ENCODE measurements around the gene HTRA2.
"Not testable (repeated sequence)": the region's sequence is repeated elsewhere in the genome, so short reads cannot be mapped to it uniquely, and the experiment has no call there.

Gene HTRA2

GRCh38 chr2:74556831-74557370 lies 27.2 kb downstream of the HTRA2 start:
- H3K4me3 ChIP-seq (ENCODE audit: low read depth, low read length) = no peak overlapping the region

- H3K4me3 ChIP-seq (ENCODE audit: low read depth, low read length) = no peak overlapping the region
These were observed 28.8 kb downstream of the HTRA2 start for GRCh38 chr2:74558284-74559230.

GRCh38 chr2:74559912-74560311 lies 30.2 kb downstream of the HTRA2 start:
- H3K4me3 ChIP-seq (ENCODE audit: low read depth, low read length) = no peak overlapping the region

DNA sequence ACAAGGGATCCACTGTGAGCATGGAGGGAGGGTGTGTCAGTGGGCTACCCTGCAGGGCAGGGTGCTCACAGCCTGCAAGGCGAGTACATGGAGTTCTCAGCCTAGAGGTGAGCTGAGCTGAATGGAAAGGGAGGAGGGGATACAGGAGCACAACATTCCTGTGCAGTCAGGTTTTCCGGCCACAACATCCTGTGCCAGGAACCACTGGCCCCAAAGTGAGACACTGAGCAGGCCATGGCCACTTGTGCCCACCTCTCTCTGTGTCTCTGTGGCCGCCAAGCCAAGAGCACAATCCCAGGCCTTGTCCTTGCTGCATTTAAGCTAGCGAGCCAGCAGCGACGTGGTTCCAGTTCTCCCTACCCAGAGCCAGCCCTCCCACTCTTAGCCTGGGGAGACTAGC lies 30.9 kb downstream of the HTRA2 start:
- no peak overlapping the region for H3K4me3 ChIP-seq (ENCODE audit: low read depth, low read length)

GRCh38 chr2:74561022-74561421 lies 31.3 kb downstream of the HTRA2 start:
- not testable (repeated sequence) for H3K4me3 ChIP-seq (ENCODE audit: low read depth, low read length)

DNA sequence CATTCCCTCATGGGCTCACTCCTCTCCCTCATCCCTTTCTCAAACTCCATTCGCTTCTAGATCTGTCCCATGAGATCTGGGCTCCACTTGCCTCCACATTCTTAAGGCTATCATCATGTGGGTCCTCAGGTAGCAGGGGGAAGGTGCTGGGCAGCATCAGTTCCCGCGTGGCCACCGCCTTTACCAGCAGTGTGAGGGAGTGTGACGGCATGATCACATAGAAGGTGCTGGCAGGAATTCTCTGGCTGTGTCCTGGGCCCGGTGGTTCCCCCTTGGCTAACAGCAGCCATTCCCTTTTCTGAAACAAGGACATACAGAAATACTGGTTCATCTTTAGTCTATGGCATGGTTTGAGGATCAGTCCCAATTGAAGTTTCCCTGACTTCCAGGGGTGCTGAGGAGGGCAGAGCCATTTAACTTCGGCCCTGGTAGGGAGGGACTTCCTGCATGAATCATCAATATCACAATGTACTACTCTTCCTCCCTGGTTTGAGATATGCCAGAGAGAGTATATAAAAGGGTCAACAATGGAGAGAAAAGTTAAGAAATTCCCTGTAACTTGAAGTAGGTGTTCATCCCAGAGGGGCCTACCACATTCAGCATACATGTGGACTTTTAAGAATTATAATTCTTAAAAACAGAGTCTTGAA lies 32.5 kb downstream of the HTRA2 start:
- H3K4me3 ChIP-seq (ENCODE audit: low read depth, low read length) = no peak overlapping the region

- no peak overlapping the region for H3K4me3 ChIP-seq (ENCODE audit: low read depth, low read length)
These were observed 34.5 kb downstream of the HTRA2 start for GRCh38 chr2:74564222-74564621.

- H3K4me3 ChIP-seq (ENCODE audit: low read depth, low read length) = no peak overlapping the region
These were observed 36.5 kb downstream of the HTRA2 start for GRCh38 chr2:74566076-74566753.

DNA sequence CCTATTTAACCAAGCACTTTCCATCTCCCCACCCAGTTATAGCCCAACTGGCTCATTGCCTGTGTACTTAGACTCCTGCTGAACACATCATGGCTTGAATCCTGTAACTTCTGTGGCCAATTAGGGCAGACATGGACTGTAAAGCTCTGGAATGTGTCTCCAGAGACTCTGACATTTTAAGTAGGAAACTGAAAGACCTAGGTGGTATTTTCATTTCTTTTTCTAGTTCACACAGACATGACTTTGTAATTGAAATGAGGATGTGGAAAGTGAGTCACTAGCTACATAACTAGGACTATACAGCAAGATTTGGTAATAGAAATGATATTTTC lies 37.0 kb downstream of the HTRA2 start:
- H3K4me3 ChIP-seq (ENCODE audit: low read depth, low read length) = no peak overlapping the region

GRCh38 chr2:74567881-74568280 lies 38.1 kb downstream of the HTRA2 start:
- no peak overlapping the region for H3K4me3 ChIP-seq (ENCODE audit: low read depth, low read length)

GRCh38 chr2:74569686-74570085 lies 40.0 kb downstream of the HTRA2 start:
- no peak overlapping the region for H3K4me3 ChIP-seq (ENCODE audit: low read depth, low read length)

DNA sequence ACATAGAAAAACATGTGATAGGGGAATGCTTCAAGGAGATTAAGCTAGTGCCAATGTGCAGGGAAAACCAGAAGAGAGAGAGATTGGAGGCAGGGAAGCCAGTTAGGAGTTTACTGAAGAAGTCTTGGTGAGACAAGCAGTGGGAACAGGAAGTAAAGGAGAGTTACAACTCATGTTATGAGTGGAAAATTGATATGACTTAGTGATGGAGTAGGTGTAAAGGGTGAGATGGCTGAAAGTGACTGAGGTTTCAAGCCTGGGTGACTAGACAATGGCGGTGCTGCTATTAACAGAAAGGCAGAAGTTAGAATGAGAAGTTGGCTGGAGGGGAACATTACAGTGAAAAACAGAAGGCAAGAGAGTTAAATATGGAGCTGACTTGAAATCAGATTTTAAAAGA lies 41.3 kb downstream of the HTRA2 start:
- no peak overlapping the region for H3K4me3 ChIP-seq (ENCODE audit: low read depth, low read length)

DNA sequence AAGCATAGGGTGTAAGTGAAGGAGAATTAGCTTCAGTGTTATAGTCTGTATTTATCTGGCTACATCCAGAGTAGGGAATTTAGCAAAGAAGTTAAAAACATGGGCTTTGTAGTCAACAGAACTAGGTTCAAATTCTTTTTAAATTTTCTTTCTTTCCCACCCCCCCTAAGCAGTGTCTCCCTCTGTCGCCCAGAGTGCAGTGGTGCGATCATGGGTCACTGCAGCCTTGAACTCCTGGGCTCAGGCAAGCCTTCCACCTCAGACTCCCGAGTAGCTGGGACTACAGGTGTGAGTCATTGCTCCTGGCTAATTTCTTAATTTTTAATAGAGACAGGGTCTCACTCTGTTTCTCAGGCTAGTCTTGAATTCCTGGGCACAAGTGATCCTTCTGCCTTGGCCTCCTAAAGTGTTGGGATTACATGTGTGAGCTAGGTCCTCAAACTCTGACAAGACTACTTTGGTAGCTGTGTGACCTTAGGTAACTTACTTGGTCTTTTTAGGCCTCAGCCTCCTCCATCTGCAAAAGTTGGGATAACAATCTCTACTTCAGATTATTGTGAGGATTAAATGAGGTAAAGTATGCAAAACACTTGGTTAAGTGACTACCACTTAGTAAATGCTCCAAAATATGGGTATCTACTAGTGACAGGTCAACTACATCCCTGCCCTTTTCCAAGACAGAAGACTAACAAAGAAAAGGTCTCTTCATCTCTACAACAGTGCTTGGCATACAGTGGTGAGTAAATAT lies 42.6 kb downstream of the HTRA2 start:
- no peak overlapping the region for H3K4me3 ChIP-seq (ENCODE audit: low read depth, low read length)

GRCh38 chr2:74573747-74574562 lies 44.2 kb downstream of the HTRA2 start:
- no peak overlapping the region for H3K4me3 ChIP-seq (ENCODE audit: low read depth, low read length)

- H3K4me3 ChIP-seq (ENCODE audit: low read depth, low read length) = no peak overlapping the region
These were observed 45.6 kb downstream of the HTRA2 start for GRCh38 chr2:74575320-74575719.

DNA sequence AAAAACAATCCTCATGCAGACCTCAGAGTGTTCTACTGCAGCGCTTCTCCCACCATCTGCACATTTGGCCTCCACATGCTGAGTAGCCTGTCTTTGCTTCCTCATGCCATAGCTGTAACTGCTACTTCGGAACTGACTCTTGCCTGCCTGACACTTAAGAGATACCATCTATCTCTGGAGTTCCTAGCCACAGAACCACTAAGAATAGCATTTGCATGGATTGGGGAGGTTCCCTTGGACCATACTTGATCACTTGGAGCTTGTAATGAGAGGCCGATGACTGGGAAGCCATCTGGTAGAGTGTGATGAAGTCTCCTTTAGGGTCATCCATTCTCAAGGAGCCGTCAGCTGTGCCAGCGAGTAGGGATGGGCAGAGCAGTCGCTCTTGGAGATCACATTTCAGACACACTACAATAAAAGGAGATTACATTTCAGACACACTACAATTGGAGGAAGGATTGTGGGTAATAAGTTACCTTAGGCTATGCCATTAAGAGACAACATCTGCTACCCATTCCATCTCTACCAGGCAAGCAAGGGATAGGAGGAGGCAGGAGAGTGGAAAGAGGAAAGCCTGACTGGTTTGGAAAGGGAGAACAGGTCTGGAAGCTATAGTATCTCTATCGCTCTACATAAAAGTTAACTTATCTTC lies 46.6 kb downstream of the HTRA2 start:
- H3K4me3 ChIP-seq (ENCODE audit: low read depth, low read length) = no peak overlapping the region

DNA sequence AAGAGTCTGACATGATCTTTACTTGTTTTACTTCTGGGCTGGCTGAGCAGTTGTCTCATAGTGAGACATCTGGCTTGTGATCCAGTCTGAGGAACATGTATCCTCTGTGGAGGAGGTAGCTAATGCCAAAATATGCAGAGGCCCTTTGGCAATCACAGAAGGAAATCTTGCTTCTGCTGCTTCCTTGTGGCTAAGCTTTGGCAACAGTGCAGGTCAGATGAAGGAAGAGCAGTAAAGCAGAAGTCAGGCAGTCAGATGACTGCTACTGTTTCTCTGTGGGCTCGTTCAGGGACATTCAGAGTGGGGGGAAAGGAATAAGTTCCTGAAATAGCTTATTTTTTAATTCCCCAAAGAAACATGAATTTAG lies 47.1 kb downstream of the HTRA2 start:
- H3K4me3 ChIP-seq (ENCODE audit: low read depth, low read length) = no peak overlapping the region

GRCh38 chr2:74577448-74577847 lies 47.7 kb downstream of the HTRA2 start:
- H3K4me3 ChIP-seq (ENCODE audit: low read depth, low read length) = no peak overlapping the region

GRCh38 chr2:74578408-74578807 lies 48.7 kb downstream of the HTRA2 start:
- no peak overlapping the region for H3K4me3 ChIP-seq (ENCODE audit: low read depth, low read length)

DNA sequence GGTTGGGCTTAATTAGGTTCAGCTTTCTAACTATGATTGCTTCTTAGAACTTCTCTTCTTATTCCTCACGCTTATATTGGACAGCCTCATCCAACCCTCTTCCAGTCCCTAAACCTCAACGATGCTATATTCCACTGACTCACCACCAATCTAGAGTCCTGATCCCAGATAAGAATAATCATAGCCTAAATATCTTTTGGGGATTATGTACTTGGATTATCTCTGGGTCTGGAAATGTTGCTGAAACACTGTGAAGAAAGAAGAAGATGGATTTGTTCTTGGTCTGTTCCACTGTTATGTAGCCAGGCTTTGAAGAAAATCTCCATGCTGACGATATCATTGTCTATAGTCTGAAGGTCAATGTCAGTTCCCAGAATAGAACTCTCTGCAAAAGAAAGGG lies 51.7 kb downstream of the HTRA2 start:
- H3K4me3 ChIP-seq (ENCODE audit: low read depth, low read length) = no peak overlapping the region

Measured in iPS-11a (cell line).